Stimulated activated CD4-positive, alpha-beta T cell treated with anti-CD3 and anti-CD28 coated beads, Interleukin-15, amount 100 ng/mL, for 24 hours (primary cell): ENCODE measurements around the gene MRTFB.

Source experiments
- DNase-seq: peaks from one replicate; pipeline ENCODE4 v3.0.0-alpha.2; 2020

Gene MRTFB

GRCh38 chr16:14296663-14297062 is 225.5 kb downstream of the MRTFB start:
- no peak for DNase-seq

DNA sequence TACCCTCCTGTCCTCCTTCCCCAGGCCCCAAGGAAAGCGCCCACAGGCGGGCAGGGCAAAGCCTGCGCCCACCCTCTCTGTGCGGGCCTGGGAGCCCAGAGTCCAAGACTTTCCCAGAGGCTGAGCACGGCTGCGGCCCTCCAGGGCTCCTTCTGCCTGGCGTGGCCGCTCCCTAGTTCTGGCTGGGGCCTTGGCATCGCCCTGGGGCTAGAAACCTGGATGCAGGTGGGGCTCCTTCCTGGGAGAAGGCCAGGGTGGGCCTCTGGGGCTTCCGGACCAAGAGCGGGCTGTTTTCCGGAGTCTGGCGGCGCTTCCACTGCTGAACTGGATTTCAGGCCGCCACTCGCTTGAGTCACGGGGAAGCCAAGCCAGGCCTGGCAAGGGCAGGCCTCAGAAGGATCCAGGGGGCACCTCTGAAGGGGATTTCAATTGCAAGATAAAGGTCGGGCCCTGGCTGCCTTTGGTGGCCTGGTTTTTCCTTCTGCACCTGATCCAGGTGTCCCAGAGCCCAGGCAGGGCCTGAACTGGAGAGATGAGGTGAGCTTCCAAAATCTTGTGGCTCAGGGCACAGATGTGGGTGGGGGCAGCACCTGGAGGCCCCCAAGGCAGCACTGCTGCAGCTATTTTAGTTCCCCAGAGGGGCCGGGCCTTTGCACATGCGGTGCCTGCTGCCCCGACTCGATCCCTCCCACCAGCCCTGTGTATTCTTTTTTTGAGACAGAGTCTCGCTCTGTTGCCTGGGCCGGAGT is 227.4 kb downstream of the MRTFB start:
- no peak for DNase-seq

DNA sequence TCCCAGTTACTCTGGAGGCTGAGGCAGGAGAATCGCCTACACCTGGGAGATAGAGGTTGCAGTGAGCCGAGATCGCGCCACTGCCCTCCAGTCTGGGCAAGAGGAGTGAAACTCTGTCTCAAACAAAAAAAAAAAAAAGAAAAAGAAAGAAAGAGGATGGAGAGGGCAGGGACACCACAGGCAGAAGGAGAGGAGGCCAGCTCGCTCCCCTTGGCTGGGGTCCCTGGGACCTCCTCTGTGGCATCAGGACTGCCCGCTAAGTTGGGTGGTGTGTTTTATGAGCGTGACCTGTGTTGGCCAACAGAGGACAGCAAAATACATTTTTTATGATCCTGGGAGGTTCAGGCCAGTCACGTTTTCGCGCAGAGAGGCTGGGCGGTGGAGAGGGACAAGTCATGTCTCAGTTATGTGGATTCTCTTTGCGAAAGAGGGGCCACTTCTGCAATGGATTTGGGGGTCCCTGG is 229.6 kb downstream of the MRTFB start:
- peak; percentile 54 for DNase-seq

DNA sequence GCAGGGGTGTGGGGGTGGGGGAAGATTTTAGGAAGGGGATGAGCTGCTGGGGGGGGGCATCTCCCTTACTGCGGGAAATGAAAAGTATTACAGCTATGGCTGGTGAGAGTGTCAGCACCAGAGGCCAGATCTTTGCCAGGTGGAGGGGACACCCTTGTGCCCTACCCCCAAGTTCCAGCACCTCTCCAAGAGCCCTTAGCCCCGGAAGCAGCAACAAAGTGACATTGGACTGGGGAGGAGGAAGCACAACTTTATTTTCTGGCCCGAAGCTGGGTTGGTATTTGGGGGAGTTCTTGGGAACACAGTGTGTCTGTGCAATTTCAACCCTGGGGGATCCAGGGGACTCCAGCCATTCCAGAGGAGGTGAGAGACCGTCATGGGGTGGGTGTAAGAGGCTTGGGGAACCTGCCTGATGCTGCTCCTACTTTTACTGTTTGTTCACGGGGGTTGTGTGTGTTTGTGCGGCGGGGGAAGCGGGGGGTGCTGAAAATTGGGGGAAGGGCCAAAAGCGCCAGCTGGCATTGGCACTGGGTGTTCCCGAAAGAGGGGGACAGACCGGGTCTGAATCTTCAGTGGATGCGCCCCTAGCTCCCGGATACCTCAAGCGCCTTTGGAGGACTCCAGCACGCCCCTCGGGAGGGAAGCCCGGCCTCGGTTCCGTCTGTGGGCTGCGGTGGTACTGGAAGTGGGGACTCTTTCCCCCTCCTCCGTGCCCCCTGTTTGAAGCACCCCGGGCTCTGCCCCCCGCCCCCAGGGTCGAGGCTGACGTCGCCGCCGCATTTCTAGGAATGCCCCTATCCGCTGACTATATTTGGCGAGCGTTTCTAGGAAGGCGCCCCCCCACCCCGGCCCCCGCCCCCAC is 230.3 kb downstream of the MRTFB start:
- DNase-seq, result no peak

DNA sequence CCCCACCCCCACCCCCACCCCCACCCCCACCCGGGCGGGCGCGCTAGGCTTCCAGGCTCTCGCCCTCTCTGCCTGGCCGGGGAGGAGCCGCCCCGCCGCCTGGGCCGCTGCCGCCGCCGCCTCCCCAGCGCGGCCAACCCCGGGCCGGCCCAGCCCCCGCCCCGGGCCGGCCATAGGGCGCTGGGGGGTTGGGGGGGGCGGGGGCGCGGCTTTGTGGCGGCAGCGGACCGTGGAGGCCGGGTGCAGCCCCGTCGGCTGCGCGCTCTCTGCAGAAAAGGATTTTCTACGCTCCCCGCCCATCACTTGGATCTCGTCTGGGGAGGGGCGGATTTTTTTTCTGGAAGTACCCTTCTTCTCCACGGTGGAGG is 230.9 kb downstream of the MRTFB start:
- peak; percentile 34 for DNase-seq

- peak; percentile 42 for DNase-seq
Observed at GRCh38 chr16:14302399-14303181, 231.5 kb downstream of the MRTFB start.

DNA sequence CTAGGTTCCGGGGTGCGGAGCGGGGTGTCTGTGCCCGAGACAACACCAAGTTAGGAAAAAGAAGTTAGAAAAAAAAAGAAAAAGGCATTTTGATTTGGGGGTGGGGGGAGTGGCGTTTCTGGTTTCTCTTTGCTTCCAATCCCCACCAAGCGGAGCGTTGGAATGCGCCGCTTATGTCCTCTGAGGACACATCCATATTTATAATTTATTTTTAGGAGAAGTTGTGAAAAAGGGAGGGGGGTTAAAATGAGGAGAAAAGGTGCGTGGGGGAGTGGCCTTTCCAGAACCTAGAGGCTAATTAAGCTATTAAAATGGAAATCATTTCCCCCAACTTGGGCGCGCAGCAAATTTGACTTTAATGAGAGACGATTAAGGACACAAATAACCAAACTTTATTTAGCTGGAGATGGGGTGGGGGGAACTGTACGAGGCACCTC is 232.1 kb downstream of the MRTFB start:
- DNase-seq, result no peak

DNA sequence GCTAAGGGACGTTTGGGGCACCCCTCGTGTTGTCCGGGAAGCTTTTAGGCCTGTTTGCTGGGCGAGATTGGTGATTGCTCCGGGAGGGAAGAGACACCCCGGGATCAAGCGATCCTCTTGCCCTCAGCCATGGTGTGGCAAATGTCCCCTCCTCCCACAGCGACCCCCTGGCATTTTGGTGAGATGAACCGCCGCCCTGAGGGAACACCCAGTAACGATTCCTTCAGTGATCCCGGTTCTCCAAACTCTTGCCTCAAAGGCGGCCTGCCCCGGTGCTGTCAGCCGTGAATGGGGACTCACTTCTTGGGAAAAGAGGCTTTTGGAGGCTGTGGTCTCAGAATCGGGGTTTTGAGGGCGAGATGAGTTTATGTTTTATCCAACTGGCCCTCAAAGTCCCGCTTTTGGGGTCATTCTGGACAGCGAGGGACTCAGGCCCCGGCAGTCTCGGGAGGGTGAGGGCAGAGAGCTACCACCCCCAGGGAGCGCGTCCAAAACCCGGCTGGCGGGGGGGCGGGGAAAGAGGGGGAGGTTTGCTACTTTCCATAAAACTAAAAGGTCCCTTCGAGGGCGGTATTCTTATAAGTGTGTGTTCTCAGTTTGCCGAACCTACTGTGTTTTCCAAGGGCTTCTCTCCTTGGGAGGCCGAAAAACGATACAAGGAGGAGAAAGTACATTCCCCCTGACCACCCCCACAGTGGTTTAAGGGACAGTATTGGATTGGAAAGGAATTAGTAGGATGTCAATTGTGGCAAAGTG is 232.7 kb downstream of the MRTFB start:
- DNase-seq, result no peak

GRCh38 chr16:14304891-14305460 is 233.9 kb downstream of the MRTFB start:
- no peak for DNase-seq

DNA sequence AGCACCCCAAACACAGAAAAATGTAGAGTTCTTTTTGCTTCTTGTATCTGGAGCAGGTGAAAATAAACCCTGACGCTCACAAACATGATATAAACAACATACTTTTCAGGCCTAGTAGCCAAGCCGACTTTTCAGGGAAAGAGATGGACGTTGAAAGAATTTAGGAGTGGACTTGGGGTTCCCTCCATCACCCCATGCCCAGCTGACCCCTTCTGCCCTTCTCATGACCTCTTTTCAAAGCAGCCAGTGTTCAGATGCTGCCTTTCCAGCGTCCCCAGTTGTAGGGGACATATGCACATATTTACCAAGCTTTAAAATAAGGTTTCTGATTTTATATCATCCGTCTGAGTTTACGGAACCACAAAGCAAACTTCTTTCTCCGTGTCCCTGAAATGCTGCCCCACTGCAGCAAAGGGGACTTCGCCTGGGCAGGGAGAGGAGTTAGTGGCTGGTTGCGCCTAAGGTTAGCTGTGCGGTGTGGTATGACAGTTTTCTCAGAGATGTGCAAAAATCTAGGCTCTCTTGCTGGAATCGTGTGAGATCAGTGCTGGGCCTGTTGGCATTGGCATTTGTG is 235.5 kb downstream of the MRTFB start:
- no peak for DNase-seq

GRCh38 chr16:14307059-14307526 is 236.0 kb downstream of the MRTFB start:
- no peak for DNase-seq

DNA sequence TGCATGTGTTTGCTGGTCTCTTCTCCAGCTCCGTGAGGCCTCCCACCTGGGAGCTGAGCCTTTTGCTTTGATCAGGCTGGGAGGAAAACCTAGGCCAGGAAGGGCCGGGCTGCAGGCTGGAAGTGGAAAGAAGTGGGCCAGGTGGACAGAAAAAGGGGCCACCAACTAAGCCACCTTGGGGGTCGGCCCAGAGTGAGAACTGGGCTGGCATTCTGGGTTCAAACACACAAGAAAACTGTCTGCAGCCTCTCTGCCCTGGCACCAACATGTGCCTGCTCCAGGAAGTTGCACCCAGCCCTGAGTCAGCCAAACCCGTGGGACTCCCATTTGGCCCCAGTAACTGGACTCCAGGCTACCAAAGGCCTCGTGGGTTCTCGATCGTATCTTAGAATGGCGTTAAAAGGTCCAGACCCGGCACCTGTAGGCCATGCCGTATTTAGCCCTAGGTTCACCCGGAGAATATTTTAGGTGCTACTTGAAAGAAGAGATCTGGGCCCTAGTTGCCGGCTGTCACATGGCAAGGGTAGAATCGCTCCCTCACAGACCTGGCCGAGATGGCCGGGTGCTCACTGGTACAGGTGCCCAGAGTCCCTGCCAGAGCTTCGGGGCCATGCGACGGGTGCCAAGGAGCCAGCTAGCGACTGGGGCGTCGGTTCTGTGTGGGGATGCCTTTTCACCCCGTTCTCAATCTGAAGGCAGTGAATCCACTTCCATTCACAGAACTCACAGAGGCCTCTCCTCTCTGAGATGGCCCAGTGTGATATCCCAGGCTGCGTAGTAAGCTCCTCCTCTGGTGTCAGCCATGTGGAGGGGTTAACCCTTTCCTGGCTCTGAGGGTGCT is 236.6 kb downstream of the MRTFB start:
- no peak for DNase-seq

GRCh38 chr16:14308368-14308723 is 237.2 kb downstream of the MRTFB start:
- no peak for DNase-seq

GRCh38 chr16:14309001-14309886 is 238.1 kb downstream of the MRTFB start:
- peak; percentile 50 for DNase-seq

DNA sequence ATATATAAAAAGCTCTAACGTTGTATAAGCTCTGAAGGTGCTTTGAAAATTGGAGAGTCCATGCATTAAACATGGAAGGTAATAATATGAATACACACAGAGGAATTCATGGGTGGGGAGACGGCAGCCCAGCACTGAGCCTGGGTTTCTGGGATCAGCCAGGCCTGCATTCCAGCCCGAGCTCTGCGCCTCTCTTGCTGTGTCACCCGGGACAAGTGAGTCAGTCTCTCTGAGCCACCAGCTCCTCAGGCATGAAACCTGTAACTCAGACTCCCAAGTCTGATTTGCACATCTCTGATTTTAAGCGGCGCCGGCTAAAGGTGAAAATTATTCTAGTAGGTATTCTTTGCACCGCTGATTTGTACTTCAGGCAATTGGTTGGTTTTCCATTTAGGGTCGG is 238.8 kb downstream of the MRTFB start:
- peak; percentile 57 for DNase-seq

- DNase-seq, result no peak
Observed at GRCh38 chr16:14310519-14310991, 239.4 kb downstream of the MRTFB start.

GRCh38 chr16:14314116-14314515 is 243.0 kb downstream of the MRTFB start:
- DNase-seq, result no peak

DNA sequence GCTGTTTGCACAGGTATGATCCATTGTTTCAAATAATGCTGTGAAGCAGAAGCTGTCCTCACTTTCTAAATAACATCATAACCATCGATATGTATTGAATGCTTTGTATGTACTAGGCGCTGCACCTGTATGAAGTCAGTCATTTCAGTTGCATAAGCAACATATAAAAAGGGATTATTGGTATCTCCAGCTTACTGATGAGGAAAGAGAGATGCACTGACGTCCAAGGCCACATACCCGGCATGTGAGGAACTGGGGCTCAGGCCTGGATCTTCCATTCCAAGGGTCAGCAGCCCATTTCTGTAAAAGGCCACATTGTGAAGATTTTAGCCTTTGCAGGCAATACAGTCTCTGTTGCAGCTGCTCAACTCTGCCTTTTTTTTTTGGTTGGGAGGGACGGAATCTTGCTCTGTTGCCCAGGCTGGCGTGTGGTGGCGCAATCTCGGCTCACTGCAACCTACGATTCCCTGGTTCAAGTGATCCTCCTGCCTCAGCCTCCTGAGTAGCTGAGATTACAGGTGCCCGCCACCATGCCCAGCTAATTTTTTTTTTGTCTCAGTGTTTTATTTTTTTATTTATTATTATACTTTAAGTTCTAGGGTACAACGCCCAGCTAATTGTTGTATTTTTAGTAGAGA is 244.7 kb downstream of the MRTFB start:
- no peak for DNase-seq
